Left lung (tissue), 10 donors: ENCODE measurements around the gene UBE3C. TPM values are rescaled to one million over a fixed set of nuclear protein-coding genes. Genes with fewer than 3 reads are reported as not detected.
"Not testable (repeated sequence)": the region's sequence is repeated elsewhere in the genome, so short reads cannot be mapped to it uniquely, and the experiment has no call there.

Experiments
- ATAC-seq: fragments of 200-7000 bp; cut with Tn5 transposase; one replicate; pipeline ENCODE4 v1.9.1; 2020; ENCODE audit warnings: moderate library complexity
- DNase-seq, 4 donors: peaks; one replicate each; pipeline ENCODE4 v3.0.0-alpha.2; 2013 to 2020
- H3K27ac ChIP-seq, 2 donors: fragments of 200-600 bp; sonication (generic) in 1 of 2; one replicate each; pipeline versions ENCODE4 v1.5.0 to v1.8.0; 2020 to 2021
- H3K27me3 ChIP-seq, 2 donors: fragments of 200-600 bp; sonication (generic) in 1 of 2; one replicate each; pipeline versions ENCODE4 v1.5.0 to v1.8.0; 2020 to 2021
- H3K36me3 ChIP-seq, 2 donors: fragments of 200-600 bp; sonication (generic) in 1 of 2; one replicate each; pipeline versions ENCODE4 v1.5.0 to v1.8.0; 2020 to 2021
- H3K4me1 ChIP-seq, 2 donors: fragments of 200-600 bp; one replicate each; pipeline ENCODE4 v1.8.0; 2021
- H3K4me3 ChIP-seq, 2 donors: fragments of 200-600 bp; sonication (generic) in 1 of 2; one replicate each; pipeline versions ENCODE4 v1.5.0 to v1.8.0; 2020 to 2021; ENCODE audit warnings: mild to moderate bottlenecking in 1 of 2
- H3K9me3 ChIP-seq, 2 donors: fragments of 200-600 bp; sonication (generic) in 1 of 2; one replicate each; pipeline versions ENCODE4 v1.5.0 to v1.8.0; 2020 to 2021
- intact Hi-C, 2 donors: fragments of 100-400 bp; cut with DNase I; formaldehyde crosslinking; loops; one replicate each; pipeline versions ENCODE4 v1.11.2 to v1.14.2; 2022
- polyA plus RNA-seq, 6 donors: library from polyadenylated mRNA; unstranded; fragments of 120-200 nt; gene quantifications; one replicate each; pipeline ENCODE4 v1.2.1, GENCODE V29; 2013; ENCODE audit not compliant: insufficient read length in 6 of 6
- total RNA-seq, 2 donors: library from RNA; stranded (reverse); fragmentation: NEBNext Ultra II Directional; extraction: Animal tissue kit (Norgen Biotek cat#: 25700); gene quantifications; one replicate each; pipeline ENCODE4 v1.2.1, GENCODE V29; 2021
- TF ChIP-seq, protein P1 (sequence below), 2 donors: fragments of 200-600 bp; sonication (generic) in 1 of 2; IDR thresholded peaks; one replicate each; pipeline versions ENCODE4 v1.5.0 to v1.8.0; 2021; ENCODE audit warnings: antibody characterized with exemption in 2 of 2
- donor health status: DM: no; HTN: yes; CAD: no.
- donor health status: DM: no; HTN: no; CAD: no.

Gene UBE3C
- total and polyA plus RNA-seq, 8 donors: 38.4 to 68.9 (median 43.8) TPM

DNA sequence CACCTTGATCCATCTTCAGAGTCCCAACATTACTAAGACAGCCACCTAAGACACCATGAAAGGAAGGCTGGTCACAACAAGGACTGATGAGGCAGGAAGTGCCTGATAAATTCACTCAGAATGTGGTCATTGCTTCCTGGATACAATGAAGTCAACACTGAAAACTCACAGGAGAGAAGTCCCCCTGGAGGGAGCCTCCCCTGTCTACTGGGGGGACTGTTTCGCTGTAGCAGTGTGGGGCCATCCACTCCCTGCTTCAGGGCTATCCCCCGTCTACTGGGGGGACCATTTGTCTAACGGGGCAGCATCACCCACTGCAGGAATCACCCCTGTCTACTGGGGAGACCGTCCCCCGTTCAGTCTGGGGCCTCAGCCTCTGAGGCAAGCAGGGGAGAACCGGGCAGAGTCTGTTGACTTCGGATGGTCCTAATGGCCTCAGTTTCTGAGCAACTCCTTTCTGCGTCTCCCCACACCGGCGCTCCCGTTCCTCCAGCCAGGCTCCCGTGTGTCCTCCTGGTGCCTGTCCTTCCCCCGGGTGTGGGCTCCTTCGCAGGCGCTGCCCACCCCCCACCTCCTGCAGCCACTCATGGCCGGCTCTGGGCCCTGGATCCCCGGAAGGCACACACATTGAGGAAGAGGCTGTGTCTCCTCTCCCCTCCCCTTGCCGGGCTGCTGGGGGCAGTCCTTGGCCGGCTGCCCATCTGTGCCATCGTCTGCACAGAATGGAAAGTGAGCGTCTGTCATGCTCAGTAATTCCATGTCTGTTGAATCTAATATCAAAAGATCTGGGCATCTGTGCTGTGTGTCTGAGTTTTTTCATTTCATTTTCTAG, 138.2 kb downstream of the UBE3C start:
- Histone ChIP-seq H3K4me1 (peaks cover 11 to 55% of the 10 kb centered on the region in 2 donors), H3K9me3 (no peaks in the 10 kb centered on the region), H3K36me3 (no peaks in the 10 kb centered on the region), H3K27me3 (peaks cover 0 to 29% of the 10 kb centered on the region in 2 donors), H3K4me3 (no peak overlapping the region), H3K27ac (no peak overlapping the region)
- DNase-seq (peak in 2 of 4 donors; percentile 40 to 78), ATAC-seq (no peak)
- TF ChIP-seq, protein P1, sequence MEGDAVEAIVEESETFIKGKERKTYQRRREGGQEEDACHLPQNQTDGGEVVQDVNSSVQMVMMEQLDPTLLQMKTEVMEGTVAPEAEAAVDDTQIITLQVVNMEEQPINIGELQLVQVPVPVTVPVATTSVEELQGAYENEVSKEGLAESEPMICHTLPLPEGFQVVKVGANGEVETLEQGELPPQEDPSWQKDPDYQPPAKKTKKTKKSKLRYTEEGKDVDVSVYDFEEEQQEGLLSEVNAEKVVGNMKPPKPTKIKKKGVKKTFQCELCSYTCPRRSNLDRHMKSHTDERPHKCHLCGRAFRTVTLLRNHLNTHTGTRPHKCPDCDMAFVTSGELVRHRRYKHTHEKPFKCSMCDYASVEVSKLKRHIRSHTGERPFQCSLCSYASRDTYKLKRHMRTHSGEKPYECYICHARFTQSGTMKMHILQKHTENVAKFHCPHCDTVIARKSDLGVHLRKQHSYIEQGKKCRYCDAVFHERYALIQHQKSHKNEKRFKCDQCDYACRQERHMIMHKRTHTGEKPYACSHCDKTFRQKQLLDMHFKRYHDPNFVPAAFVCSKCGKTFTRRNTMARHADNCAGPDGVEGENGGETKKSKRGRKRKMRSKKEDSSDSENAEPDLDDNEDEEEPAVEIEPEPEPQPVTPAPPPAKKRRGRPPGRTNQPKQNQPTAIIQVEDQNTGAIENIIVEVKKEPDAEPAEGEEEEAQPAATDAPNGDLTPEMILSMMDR (IDR thresholded peaks at IDR 0.05): no peak
- intact Hi-C loops: no loop called here

DNA sequence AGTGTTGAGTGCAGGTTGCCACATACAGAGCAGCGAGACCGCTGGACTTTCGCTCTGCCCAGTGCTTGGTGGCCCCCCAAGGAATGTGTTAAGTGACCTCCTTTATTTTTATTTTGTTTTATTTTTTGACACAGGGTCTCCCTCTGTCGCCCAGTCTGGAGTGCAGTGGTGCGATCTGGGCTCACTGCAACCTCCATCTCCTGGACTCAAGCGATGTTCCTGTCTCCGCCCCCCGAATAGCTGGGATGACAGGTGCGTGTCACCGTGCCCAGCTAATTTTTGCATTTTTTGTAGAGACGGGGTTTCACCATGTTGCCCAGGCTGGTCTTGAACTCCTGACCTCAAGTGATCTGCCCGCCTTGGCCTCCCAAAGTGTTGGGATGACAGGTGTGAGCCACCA, 138.8 kb downstream of the UBE3C start:
- intact Hi-C loops: not testable (repeated sequence)
- DNase-seq: peak in 2 of 4 donors; percentile 7 to 31

DNA sequence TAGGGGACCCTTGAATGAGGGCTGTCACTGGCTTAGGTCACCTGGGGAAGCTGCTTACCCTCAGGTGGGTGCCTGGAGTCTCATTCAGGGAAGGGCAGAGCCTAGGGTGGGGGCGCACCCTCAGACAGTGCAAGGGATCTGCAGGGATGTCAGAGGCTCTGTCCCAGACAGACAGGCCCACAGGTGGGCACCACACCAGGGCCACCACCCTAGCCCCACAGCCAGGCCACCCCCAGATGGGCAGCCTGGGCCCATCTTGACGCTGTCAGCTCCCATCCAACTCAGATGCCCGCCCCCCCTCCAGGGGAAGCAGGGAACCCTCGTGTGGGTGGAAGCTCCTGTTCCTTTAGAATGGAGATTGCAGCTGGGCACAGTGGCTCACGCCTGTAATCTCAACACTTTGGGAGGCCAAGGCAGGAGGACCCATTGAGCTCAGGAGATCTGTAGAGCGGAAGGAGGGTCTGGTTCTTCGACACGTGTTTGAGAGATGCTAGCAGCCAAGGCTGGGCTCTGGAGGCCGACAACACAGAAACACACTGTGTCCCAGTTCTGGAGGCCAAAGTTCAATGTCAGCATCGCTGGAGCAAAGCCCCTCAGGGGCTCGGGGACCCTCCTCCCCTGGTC, 139.6 kb downstream of the UBE3C start:
- DNase-seq (peak in 2 of 4 donors; percentile 30 to 64), ATAC-seq (no peak)
- Histone ChIP-seq H3K27ac (no peak overlapping the region), H3K27me3 (peaks cover 0 to 29% of the 10 kb centered on the region in 2 donors), H3K9me3 (no peaks in the 10 kb centered on the region), H3K4me3 (no peak overlapping the region), H3K36me3 (no peaks in the 10 kb centered on the region), H3K4me1 (peaks cover 8 to 50% of the 10 kb centered on the region in 2 donors)
- TF ChIP-seq, protein P1 (IDR thresholded peaks at IDR 0.05): no peak
- intact Hi-C loops: no loop called here

More for the DNA sequence above, 138.8 kb downstream of the UBE3C start:
- not testable (repeated sequence) for H3K27ac ChIP-seq, H3K4me3 ChIP-seq, H3K9me3 ChIP-seq, H3K36me3 ChIP-seq, ATAC-seq
- Histone ChIP-seq H3K4me1 (peaks cover 11 to 52% of the 10 kb centered on the region in 2 donors), H3K27me3 (peaks cover 0 to 29% of the 10 kb centered on the region in 2 donors)

DNA sequence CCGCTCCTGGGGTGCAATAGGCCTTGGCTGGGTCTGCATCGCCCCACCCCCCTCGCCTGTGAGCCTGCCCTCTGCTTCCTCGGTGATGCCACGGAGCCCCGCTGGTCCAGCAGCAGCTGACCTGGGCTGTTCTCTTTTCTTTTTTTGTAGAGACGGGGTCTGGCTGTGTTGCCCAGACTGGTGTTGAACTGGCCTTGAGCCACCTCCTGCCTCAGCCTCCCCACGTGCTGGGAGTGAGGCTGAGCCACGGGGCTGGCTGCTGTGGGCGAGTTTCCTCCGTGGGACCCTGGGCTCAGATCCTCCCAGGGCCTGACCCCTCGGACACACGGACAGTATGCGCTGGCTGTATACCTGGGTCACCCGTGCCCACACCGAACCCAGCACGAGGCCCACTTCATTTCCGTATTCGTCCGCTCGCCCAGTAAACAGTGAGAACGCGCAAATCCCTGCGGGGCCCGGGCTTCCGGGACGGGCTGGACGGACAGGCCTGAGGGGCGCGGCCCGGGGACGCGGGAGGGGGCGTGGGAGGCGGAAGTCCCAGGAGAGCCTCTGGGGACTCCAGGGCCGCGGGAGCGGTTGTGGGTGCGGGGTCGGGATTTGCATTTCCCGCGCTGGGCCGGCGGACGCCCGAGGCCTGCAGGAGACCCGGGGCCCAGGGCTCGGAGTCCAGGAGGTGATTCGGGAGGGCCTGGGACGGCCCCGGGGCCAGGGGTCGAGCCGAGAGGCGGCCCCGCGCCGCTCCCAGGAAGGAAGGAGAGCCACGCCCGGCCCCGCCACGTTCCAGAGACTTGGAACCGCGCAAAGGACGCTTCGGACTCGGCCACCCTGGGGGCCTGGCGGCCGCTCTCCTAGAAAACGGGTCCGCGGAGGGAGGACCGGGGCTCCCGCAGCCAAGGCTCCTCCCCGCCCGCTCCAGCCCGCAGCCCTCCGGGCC, 140.3 kb downstream of the UBE3C start:
- intact Hi-C loops: no loop called here
- TF ChIP-seq, protein P1 (IDR thresholded peaks at IDR 0.05): no peak
- peak overlapping the region; percentile 42 to 50 for H3K4me3 ChIP-seq
- H3K4me1 ChIP-seq: peaks cover 4 to 42% of the 10 kb centered on the region in 2 donors
- peaks cover 0 to 29% of the 10 kb centered on the region in 2 donors for H3K27me3 ChIP-seq
- ATAC-seq: peak; percentile 77
- H3K36me3 ChIP-seq: no peaks in the 10 kb centered on the region
- no peaks in the 10 kb centered on the region for H3K9me3 ChIP-seq
- H3K27ac ChIP-seq: no peak overlapping the region
- peak in 3 of 4 donors; percentile 50 to 89 (median 71) for DNase-seq

DNA sequence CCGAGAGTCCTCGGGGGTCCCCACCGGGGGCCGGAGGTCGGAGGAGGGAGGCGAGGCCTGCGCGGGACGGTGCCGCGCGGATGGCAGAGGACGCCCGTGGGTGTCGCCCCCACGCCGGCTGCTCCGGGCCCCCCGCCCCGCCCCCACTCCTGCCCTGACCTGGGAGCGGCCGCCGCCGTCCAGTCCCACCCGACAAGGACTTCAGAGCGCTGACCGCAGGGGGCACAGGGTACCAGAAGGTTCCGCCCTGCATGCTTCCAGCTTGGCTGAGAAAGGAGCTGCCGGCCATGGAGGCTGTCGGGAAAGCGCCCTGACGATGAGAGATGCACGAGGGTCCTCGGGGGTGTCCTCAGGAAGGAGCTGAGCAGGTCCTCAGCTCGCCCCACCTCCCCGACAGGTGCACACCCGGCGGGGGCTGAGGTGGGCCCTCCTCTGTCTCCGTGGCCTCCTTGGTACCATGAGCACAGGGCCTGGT, 141.1 kb downstream of the UBE3C start:
- DNase-seq: peak in 1 of 4 donors; percentile 36

More for the DNA sequence above, 141.1 kb downstream of the UBE3C start:
- ATAC-seq: no peak
- peaks cover 4 to 40% of the 10 kb centered on the region in 2 donors for H3K4me1 ChIP-seq
- H3K27ac ChIP-seq: no peak overlapping the region
- peaks cover 0 to 29% of the 10 kb centered on the region in 2 donors for H3K27me3 ChIP-seq
- H3K36me3 ChIP-seq: no peaks in the 10 kb centered on the region
- TF ChIP-seq, protein P1 (IDR thresholded peaks at IDR 0.05): no peak
- peaks cover 0 to 4% of the 10 kb centered on the region in 2 donors for H3K9me3 ChIP-seq
- peak overlapping the region; percentile 42 to 50 for H3K4me3 ChIP-seq
- intact Hi-C loops: no loop called here
